Astrocyte of the cerebellum (primary cell): Measurements from ENCODE around the gene EXTL1.

Source experiments
- DNase-seq: peaks from one replicate; pipeline ENCODE4 v3.0.0-alpha.2; 2011; ENCODE audit warnings: low read depth
- H3K4me3 ChIP-seq: 2 replicates; pipeline ENCODE4 v1.5.1; 2011; ENCODE audit warnings: mild to moderate bottlenecking, low read depth, low read length, moderate library complexity
- in situ Hi-C: cut with HindIII; loops from 2 replicates; pipeline ENCODE4 v1.10.0; 2017; ENCODE audit warnings: low sequenced_read_pairs
- TF ChIP-seq, protein P1 (sequence below): IDR thresholded peaks from 2 replicates; pipeline ENCODE4 v1.5.1; 2012; ENCODE audit warnings: low read length, low read depth, moderate library complexity, mild to moderate bottlenecking; ENCODE audit errors: missing control alignments

Gene EXTL1

GRCh38 chr1:26035203-26035958 is 13.8 kb downstream of the EXTL1 start:
- peak overlapping the region; percentile 90 for H3K4me3 ChIP-seq
- in situ Hi-C loops = no loop called here
- TF ChIP-seq, protein P1, sequence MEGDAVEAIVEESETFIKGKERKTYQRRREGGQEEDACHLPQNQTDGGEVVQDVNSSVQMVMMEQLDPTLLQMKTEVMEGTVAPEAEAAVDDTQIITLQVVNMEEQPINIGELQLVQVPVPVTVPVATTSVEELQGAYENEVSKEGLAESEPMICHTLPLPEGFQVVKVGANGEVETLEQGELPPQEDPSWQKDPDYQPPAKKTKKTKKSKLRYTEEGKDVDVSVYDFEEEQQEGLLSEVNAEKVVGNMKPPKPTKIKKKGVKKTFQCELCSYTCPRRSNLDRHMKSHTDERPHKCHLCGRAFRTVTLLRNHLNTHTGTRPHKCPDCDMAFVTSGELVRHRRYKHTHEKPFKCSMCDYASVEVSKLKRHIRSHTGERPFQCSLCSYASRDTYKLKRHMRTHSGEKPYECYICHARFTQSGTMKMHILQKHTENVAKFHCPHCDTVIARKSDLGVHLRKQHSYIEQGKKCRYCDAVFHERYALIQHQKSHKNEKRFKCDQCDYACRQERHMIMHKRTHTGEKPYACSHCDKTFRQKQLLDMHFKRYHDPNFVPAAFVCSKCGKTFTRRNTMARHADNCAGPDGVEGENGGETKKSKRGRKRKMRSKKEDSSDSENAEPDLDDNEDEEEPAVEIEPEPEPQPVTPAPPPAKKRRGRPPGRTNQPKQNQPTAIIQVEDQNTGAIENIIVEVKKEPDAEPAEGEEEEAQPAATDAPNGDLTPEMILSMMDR = no peak
- DNase-seq = peak; percentile 75

GRCh38 chr1:26035959-26036755 is 14.6 kb downstream of the EXTL1 start:
- TF ChIP-seq, protein P1 = peak; percentile 98
- in situ Hi-C loops = no loop called here
- DNase-seq = peak; percentile 23
- H3K4me3 ChIP-seq = peak overlapping the region; percentile 90

DNA sequence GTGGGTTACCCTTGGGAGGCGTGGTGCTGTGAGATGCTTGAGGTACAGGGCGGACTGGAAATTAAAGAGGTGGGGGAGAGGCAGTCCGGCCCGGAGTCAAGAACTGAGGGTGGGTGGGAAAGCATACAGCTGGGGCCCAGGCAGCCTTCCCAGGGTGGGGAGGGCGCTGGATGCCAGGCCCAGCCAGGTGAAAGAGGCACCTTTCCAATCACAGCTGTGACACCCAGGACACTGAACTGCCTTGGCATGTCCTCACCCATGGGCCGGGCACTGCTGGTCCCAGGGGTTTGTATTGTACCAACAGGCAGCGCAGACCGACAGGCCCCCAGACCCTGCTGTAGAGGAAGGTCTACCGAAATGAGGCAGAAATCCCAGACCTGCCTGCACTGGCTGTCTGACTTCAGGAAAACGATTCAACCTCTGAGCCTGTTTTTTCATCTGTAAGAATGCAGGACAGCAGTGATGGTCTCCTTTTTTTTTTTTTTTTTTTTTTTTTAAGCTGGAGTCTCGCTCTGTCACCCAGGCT is 15.2 kb downstream of the EXTL1 start:
- in situ Hi-C loops = no loop called here
- H3K4me3 ChIP-seq = no peak overlapping the region
- TF ChIP-seq, protein P1 = no peak
- no peak for DNase-seq

DNA sequence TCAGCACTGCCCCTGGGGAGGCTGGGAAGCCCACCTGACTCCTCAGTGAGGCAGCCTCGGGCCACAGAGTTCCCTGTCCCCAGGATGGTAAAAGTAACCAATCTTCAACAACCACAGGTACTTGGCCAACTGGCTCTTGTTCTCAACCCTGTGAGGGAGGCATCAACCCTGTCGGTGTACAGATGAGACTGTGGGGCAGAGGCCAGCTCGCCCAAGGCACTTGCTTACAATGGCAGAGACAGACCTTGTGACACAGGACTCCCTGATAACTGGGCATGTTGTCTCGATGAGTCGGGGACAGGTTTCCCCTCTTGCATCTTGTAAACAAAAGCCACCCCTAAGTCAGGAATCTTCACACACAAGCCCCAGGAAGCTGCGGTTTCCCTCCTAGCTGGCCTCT is 16.3 kb downstream of the EXTL1 start:
- in situ Hi-C loops = no loop called here
- no peak for DNase-seq
- TF ChIP-seq, protein P1 = no peak
- H3K4me3 ChIP-seq = no peak overlapping the region

GRCh38 chr1:26038477-26038876 is 16.9 kb downstream of the EXTL1 start:
- no peak for DNase-seq
- TF ChIP-seq, protein P1 = no peak
- H3K4me3 ChIP-seq = no peak overlapping the region
- in situ Hi-C loops = no loop called here

DNA sequence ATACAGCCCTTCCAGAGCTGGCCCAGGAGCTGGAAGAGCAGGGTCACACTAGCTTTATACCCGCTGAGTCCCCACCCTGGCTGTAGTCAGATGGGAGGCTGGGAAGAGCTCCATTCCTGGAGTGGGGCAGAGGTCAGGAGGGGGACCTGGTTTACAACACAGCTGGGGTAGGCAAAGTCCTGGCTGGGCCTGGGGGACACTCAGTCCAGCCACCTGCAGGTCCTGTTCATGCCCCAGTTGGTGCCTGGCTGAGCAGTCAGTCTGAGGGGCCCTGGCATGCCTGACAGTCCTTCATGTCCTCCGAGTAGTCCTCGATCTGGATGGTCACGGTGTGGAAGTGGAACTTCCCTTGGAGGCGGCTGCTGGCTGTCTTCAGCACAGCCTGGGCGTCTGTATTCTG is 17.3 kb downstream of the EXTL1 start:
- in situ Hi-C loops = no loop called here
- no peak for DNase-seq
- H3K4me3 ChIP-seq = no peak overlapping the region
- TF ChIP-seq, protein P1 = no peak
